GM12878 (cell line): ENCODE measurements around the gene VSIG10L.

ENCODE experiments used
- CTCF ChIP-seq, 3 experiments: IDR thresholded peaks in 2 of 3; conservative IDR thresholded peaks in 1 of 3; 2 replicates each; pipeline ENCODE4 v1.5.1; 2011; ENCODE audit warnings: low read depth in 3 of 3, low read length in 3 of 3, mild to moderate bottlenecking in 3 of 3, control low read depth in 2 of 3, moderate library complexity in 2 of 3, inconsistent platforms in 1 of 3, mixed read lengths in 1 of 3; ENCODE audit not compliant: control insufficient read depth in 2 of 3, insufficient read depth in 1 of 3; ENCODE audit errors: extremely low read depth in 1 of 3
- EP300 ChIP-seq, 2 experiments: fragments of 150-350 bp in 1 of 2; IDR thresholded peaks; 2 replicates each; pipeline ENCODE4 v1.6.1; 2011 to 2012; ENCODE audit warnings: low read depth in 2 of 2, low read length in 2 of 2, borderline replicate concordance in 1 of 2, improper control_type of control experiment in 1 of 2, inconsistent platforms in 1 of 2; ENCODE audit not compliant: control insufficient read depth in 1 of 2

GRCh38 chr19:51301266-51301665 lies 40.7 kb downstream of the VSIG10L start:
- no peak for TF ChIP-seq CTCF (IDR thresholded peaks at IDR 0.05 in 2 of 3, conservative IDR thresholded peaks at IDR 0.05 in 1 of 3; ENCODE audit: control insufficient read depth in 2 of 3, extremely low read depth in 1 of 3, insufficient read depth in 1 of 3, low read depth in 3 of 3, low read length in 3 of 3)
- no peak for TF ChIP-seq EP300 (IDR thresholded peaks at IDR 0.05; ENCODE audit: borderline replicate concordance in 1 of 2, control insufficient read depth in 1 of 2, low read depth in 2 of 2, low read length in 2 of 2)
